Calu3 (cell line): ENCODE results near the gene TBCA. TPM values are rescaled to one million over a fixed set of nuclear protein-coding genes. Genes with fewer than 3 reads are reported as not detected.

Experiments
- BruUV-seq: library from RNA; stranded (reverse); fragments of 400-500 nt; replicated peaks from 2 replicates; lab custom pipeline; 2021; lab: Mats Ljungman, UMichigan
- CTCF ChIA-PET: fragments of 300-600 bp; sonication (Branson Sonifier 250); formaldehyde crosslinking; loops from one replicate; lab custom pipeline; 2022; ENCODE audit warnings: antibody characterized with exemption; lab: Charles Lee
- DNase-seq: peaks from one replicate; pipeline ENCODE4 v3.0.0; 2022
- H3K27ac Mint-ChIP-seq: one replicate; pipeline ENCODE4 v1.8.0; 2022; ENCODE audit warnings: mixed read lengths; ENCODE audit not compliant: unreplicated experiment
- H3K27me3 Mint-ChIP-seq: one replicate; pipeline ENCODE4 v1.8.0; 2022; ENCODE audit warnings: mixed read lengths; ENCODE audit not compliant: unreplicated experiment
- H3K36me3 Mint-ChIP-seq: one replicate; pipeline ENCODE4 v1.8.0; 2022; ENCODE audit warnings: mild to moderate bottlenecking, moderate library complexity, mixed read lengths; ENCODE audit not compliant: insufficient read depth, unreplicated experiment
- H3K4me1 Mint-ChIP-seq: one replicate; pipeline ENCODE4 v1.8.0; 2022; ENCODE audit warnings: mild to moderate bottlenecking, low read depth, mixed read lengths; ENCODE audit not compliant: unreplicated experiment
- H3K4me3 Mint-ChIP-seq: one replicate; pipeline ENCODE4 v1.8.0; 2022; ENCODE audit warnings: mild to moderate bottlenecking, low read depth, moderate library complexity, mixed read lengths; ENCODE audit not compliant: unreplicated experiment
- H3K9me3 Mint-ChIP-seq: one replicate; pipeline ENCODE4 v1.8.0; 2022; ENCODE audit warnings: low read depth, mixed read lengths; ENCODE audit not compliant: unreplicated experiment
- intact Hi-C: fragments of 100-400 bp; cut with micrococcal nuclease; formaldehyde crosslinking; loops from one replicate; pipeline ENCODE4 v1.10.0; 2022; ENCODE audit not compliant: unreplicated experiment
- total RNA-seq: library from RNA; stranded (reverse); gene quantifications from 2 replicates; pipeline ENCODE4 v1.2.3, GENCODE V29; 2022
- TF ChIP-seq, protein P1 (sequence below): fragments of 200-600 bp; IDR thresholded peaks from one replicate; pipeline ENCODE4 v1.8.0; 2022; ENCODE audit warnings: antibody characterized with exemption; ENCODE audit not compliant: unreplicated experiment

The TBCA gene
- total RNA-seq, 1 experiment from 2014 or later = 310 TPM

GRCh38 chr5:77795846-77796245 is 19.7 kb upstream of the TBCA start:
- H3K4me1 Mint-ChIP-seq = no peaks in the 10 kb centered on the region
- CTCF ChIA-PET = no interaction called here
- intact Hi-C loops = no loop called here
- H3K36me3 Mint-ChIP-seq = no peaks in the 10 kb centered on the region
- H3K4me3 Mint-ChIP-seq = no peak overlapping the region
- DNase-seq = no peak
- H3K27ac Mint-ChIP-seq = no peak overlapping the region
- TF ChIP-seq, protein P1, sequence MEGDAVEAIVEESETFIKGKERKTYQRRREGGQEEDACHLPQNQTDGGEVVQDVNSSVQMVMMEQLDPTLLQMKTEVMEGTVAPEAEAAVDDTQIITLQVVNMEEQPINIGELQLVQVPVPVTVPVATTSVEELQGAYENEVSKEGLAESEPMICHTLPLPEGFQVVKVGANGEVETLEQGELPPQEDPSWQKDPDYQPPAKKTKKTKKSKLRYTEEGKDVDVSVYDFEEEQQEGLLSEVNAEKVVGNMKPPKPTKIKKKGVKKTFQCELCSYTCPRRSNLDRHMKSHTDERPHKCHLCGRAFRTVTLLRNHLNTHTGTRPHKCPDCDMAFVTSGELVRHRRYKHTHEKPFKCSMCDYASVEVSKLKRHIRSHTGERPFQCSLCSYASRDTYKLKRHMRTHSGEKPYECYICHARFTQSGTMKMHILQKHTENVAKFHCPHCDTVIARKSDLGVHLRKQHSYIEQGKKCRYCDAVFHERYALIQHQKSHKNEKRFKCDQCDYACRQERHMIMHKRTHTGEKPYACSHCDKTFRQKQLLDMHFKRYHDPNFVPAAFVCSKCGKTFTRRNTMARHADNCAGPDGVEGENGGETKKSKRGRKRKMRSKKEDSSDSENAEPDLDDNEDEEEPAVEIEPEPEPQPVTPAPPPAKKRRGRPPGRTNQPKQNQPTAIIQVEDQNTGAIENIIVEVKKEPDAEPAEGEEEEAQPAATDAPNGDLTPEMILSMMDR = no peak
- no TSS peak for BruUV-seq
- H3K9me3 Mint-ChIP-seq = peaks cover 7% of the 10 kb centered on the region
- peaks cover 46% of the 10 kb centered on the region for H3K27me3 Mint-ChIP-seq

- no peaks in the 10 kb centered on the region for H3K36me3 Mint-ChIP-seq
- H3K27ac Mint-ChIP-seq = no peak overlapping the region
- CTCF ChIA-PET = no interaction called here
- TF ChIP-seq, protein P1 = no peak
- peaks cover 7% of the 10 kb centered on the region for H3K9me3 Mint-ChIP-seq
- peaks cover 42% of the 10 kb centered on the region for H3K27me3 Mint-ChIP-seq
- intact Hi-C loops = no loop called here
- no peak overlapping the region for H3K4me3 Mint-ChIP-seq
- H3K4me1 Mint-ChIP-seq = no peaks in the 10 kb centered on the region
- no TSS peak for BruUV-seq
- DNase-seq = no peak
These were observed 19.1 kb upstream of the TBCA start for GRCh38 chr5:77795268-77795667.

DNA sequence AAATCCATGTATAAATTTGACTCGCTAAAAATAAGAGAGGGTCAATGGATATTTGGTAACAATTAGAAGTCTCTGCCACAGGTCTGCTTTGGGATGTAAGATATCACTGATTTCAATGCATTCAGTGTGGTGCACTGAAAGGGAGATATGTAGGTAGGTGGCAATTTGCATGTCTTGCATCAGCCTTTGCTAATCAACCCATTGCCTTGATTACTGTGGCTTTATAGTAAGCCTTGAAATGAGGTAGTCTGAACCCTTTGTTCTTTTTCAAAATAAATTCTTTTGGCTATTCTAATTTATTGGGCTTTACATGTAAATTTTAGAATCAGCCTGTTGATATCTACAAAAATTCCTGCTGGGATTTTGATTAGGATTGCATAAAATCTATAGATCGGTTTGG is 15.8 kb upstream of the TBCA start:
- CTCF ChIA-PET = no interaction called here
- TF ChIP-seq, protein P1 = no peak
- BruUV-seq = no TSS peak

GRCh38 chr5:77791356-77791755 is 15.2 kb upstream of the TBCA start:
- Mint-ChIP-seq H3K36me3 (no peaks in the 10 kb centered on the region), H3K9me3 (peaks cover 7% of the 10 kb centered on the region), H3K27me3 (peaks cover 3% of the 10 kb centered on the region), H3K27ac (no peak overlapping the region), H3K4me1 (no peaks in the 10 kb centered on the region), H3K4me3 (no peak overlapping the region)
- intact Hi-C loops = no loop called here
- no TSS peak for BruUV-seq
- DNase-seq = no peak
- CTCF ChIA-PET = no interaction called here
- TF ChIP-seq, protein P1 = no peak

More for the DNA sequence above, 15.8 kb upstream of the TBCA start:
- Mint-ChIP-seq H3K9me3 (peaks cover 7% of the 10 kb centered on the region), H3K4me3 (no peak overlapping the region), H3K27me3 (peaks cover 9% of the 10 kb centered on the region), H3K4me1 (no peaks in the 10 kb centered on the region), H3K36me3 (no peaks in the 10 kb centered on the region), H3K27ac (no peak overlapping the region)
- DNase-seq = no peak
- intact Hi-C loops = no loop called here
